Keratinocyte (primary cell): ENCODE measurements around the gene PEAK3. TPM values are rescaled to one million over a fixed set of nuclear protein-coding genes. Genes with fewer than 3 reads are reported as not detected.

Experiments
- DNase-seq: peaks from one replicate; pipeline ENCODE4 v3.0.0-alpha.2; 2011; ENCODE audit warnings: low read depth, missing footprints, low spot score
- FAIRE-seq: peaks from 2 replicates; lab custom pipeline; 2011; peaks lifted over from hg19 to GRCh38; lab: Jason Lieb, UNC
- H2AFZ ChIP-seq: 2 replicates; pipeline ENCODE4 v1.6.0; 2012; ENCODE audit warnings: low read length, control low read depth, inconsistent platforms; ENCODE audit not compliant: control insufficient read depth
- H3K27ac ChIP-seq: 2 replicates; pipeline ENCODE4 v1.5.1; 2011; ENCODE audit warnings: low read length; ENCODE audit not compliant: control insufficient read depth, insufficient read depth
- H3K27me3 ChIP-seq: 3 replicates; pipeline ENCODE4 v1.6.0; 2011; ENCODE audit warnings: low read length; ENCODE audit not compliant: control insufficient read depth, insufficient read depth; ENCODE audit errors: extremely low read depth
- H3K36me3 ChIP-seq, 2 experiments: 2 replicates in 1 of 2; 3 replicates in 1 of 2; pipeline ENCODE4 v1.5.1; 2011; ENCODE audit warnings: low read length in 2 of 2, mild to moderate bottlenecking in 1 of 2; ENCODE audit not compliant: control insufficient read depth in 2 of 2, insufficient read depth in 2 of 2; ENCODE audit errors: extremely low read depth in 1 of 2
- H3K4me1 ChIP-seq: 3 replicates; pipeline ENCODE4 v1.5.1; 2011; ENCODE audit warnings: low read length; ENCODE audit not compliant: control insufficient read depth, insufficient read depth; ENCODE audit errors: extremely low read depth
- H3K4me2 ChIP-seq: 3 replicates; pipeline ENCODE4 v1.6.0; 2011; ENCODE audit warnings: low read depth, low read length; ENCODE audit not compliant: control insufficient read depth, insufficient read depth; ENCODE audit errors: extremely low read depth
- H3K4me3 ChIP-seq, 3 experiments: fragments of 200-600 bp in 1 of 3; sonication (generic) in 1 of 3; 2 replicates in 2 of 3; 3 replicates in 1 of 3; pipeline ENCODE4 v1.5.1; 2011 to 2016; ENCODE audit warnings: low read length in 3 of 3, mild to moderate bottlenecking in 3 of 3, control low read depth in 2 of 3, inconsistent platforms in 1 of 3, low read depth in 1 of 3, mixed read lengths in 1 of 3, mixed run types in 1 of 3, moderate library complexity in 1 of 3; ENCODE audit not compliant: control insufficient read depth in 2 of 3, insufficient read depth in 2 of 3; ENCODE audit errors: extremely low read depth in 1 of 3
- H3K79me2 ChIP-seq: 2 replicates; pipeline ENCODE4 v1.6.0; 2012; ENCODE audit warnings: low read length; ENCODE audit not compliant: control insufficient read depth, insufficient read depth
- H3K9ac ChIP-seq: 3 replicates; pipeline ENCODE4 v1.6.0; 2011; ENCODE audit warnings: low read length; ENCODE audit not compliant: control insufficient read depth, insufficient read depth; ENCODE audit errors: extremely low read depth
- H3K9me1 ChIP-seq: 3 replicates; pipeline ENCODE4 v1.6.0; 2011; ENCODE audit warnings: low read length; ENCODE audit not compliant: control insufficient read depth, insufficient read depth; ENCODE audit errors: extremely low read depth
- H3K9me3 ChIP-seq: 2 replicates; pipeline ENCODE4 v1.5.1; 2012; ENCODE audit warnings: low read depth, low read length; ENCODE audit not compliant: control insufficient read depth
- H4K20me1 ChIP-seq: 3 replicates; pipeline ENCODE4 v1.6.0; 2011; ENCODE audit warnings: low read length; ENCODE audit not compliant: control insufficient read depth, insufficient read depth; ENCODE audit errors: extremely low read depth
- CTCF ChIP-seq, 3 experiments: IDR thresholded peaks in 1 of 3; conservative IDR thresholded peaks in 1 of 3; optimal IDR thresholded peaks in 1 of 3; 2 replicates in 2 of 3; 3 replicates in 1 of 3; pipeline versions ENCODE3 to v1.5.1; 2011; ENCODE audit warnings: low read length in 3 of 3, mild to moderate bottlenecking in 3 of 3, moderate library complexity in 2 of 3, control low read depth in 1 of 3, inconsistent platforms in 1 of 3; ENCODE audit not compliant: insufficient read depth in 2 of 3; ENCODE audit errors: extremely low read depth in 1 of 3
- EZH2 ChIP-seq: IDR thresholded peaks from one replicate; pipeline ENCODE4 v1.6.1; 2012; ENCODE audit warnings: inconsistent platforms, mild to moderate bottlenecking, low read length, moderate library complexity
- dilution Hi-C: fragments of 300-500 bp; cut with MboI; formaldehyde crosslinking; loops from one replicate; pipeline ENCODE4 v1.7.0; 2020; ENCODE audit warnings: low sequenced_read_pairs; ENCODE audit not compliant: extremely low pct_ligation_motif_present
- polyA plus RNA-seq, 5 experiments: library from polyadenylated mRNA; depleted of rRNA in 3 of 5; stranded (reverse) in 3 of 5; stranded (forward) in 1 of 5; unstranded in 1 of 5; fragments of >200 nt; gene quantifications; 1 replicate in 1 of 5; 2 replicates in 3 of 5; 3 replicates in 1 of 5; pipeline versions ENCODE4 v1.2.1 to v1.2.3, GENCODE V29; 2011 to 2012; ENCODE audit warnings: missing spikeins in 2 of 5, low read depth in 1 of 5, low replicate concordance in 1 of 5

Gene PEAK3
- polyA plus RNA-seq, 1 donor (not counting 4 experiments of a cell fraction or from before 2014, with no cell fraction given), result not detected

GRCh38 chr19:2300533-2300932 is 18.6 kb upstream of the PEAK3 start:
- Histone ChIP-seq H3K4me3 (no peak overlapping the region), H3K27me3 (peaks cover 37% of the 10 kb centered on the region), H3K9ac (no peak overlapping the region), H4K20me1 (no peaks in the 10 kb centered on the region), H3K27ac (no peak overlapping the region), H3K9me3 (no peaks in the 10 kb centered on the region), H3K4me1 (no peaks in the 10 kb centered on the region), H3K79me2 (no peaks in the 10 kb centered on the region), H3K4me2 (no peak overlapping the region), H2AFZ (no peak overlapping the region), H3K36me3 (no peaks in the 10 kb centered on the region), H3K9me1 (no peaks in the 10 kb centered on the region)
- dilution Hi-C loops, result no loop called here
- no peak for FAIRE-seq
- DNase-seq, result no peak
- TF ChIP-seq CTCF (optimal IDR thresholded peaks at IDR 0.05 in 1 of 3, IDR thresholded peaks at IDR 0.05 in 1 of 3, conservative IDR thresholded peaks at IDR 0.05 in 1 of 3; ENCODE audit: extremely low read depth in 1 of 3, insufficient read depth in 2 of 3, low read length in 3 of 3) (no peak), EZH2 (no peak)

GRCh38 chr19:2296141-2296540 is 14.2 kb upstream of the PEAK3 start:
- H3K79me2 ChIP-seq, result no peaks in the 10 kb centered on the region
- no peaks in the 10 kb centered on the region for H3K9me1 ChIP-seq
- H3K36me3 ChIP-seq, result no peaks in the 10 kb centered on the region
- H3K4me2 ChIP-seq, result no peak overlapping the region
- no peak overlapping the region for H3K9ac ChIP-seq
- no peak overlapping the region for H3K27ac ChIP-seq
- H3K4me1 ChIP-seq, result no peaks in the 10 kb centered on the region
- H4K20me1 ChIP-seq, result no peaks in the 10 kb centered on the region
- DNase-seq (no peak), FAIRE-seq (no peak)
- H3K9me3 ChIP-seq, result no peaks in the 10 kb centered on the region
- no peak overlapping the region for H2AFZ ChIP-seq
- TF ChIP-seq CTCF (optimal IDR thresholded peaks at IDR 0.05 in 1 of 3, IDR thresholded peaks at IDR 0.05 in 1 of 3, conservative IDR thresholded peaks at IDR 0.05 in 1 of 3; ENCODE audit: extremely low read depth in 1 of 3, insufficient read depth in 2 of 3, low read length in 3 of 3) (no peak), EZH2 (no peak)
- dilution Hi-C loops, result no loop called here
- H3K27me3 ChIP-seq, result peaks cover 49% of the 10 kb centered on the region
- no peak overlapping the region for H3K4me3 ChIP-seq
